ENCODE data around the gene TLCD3B. TPM values are rescaled to one million over a fixed set of nuclear protein-coding genes. Genes with fewer than 3 reads are reported as not detected.
"Not testable (repeated sequence)": the region's sequence is repeated elsewhere in the genome, so short reads cannot be mapped to it uniquely, and the experiment has no call there.

Gene TLCD3B
- total RNA-seq, 2 donors from 2014 or later, result 3.4 to 14.1 TPM

GRCh38 chr16:30016555-30017276, 14.4 kb downstream of the TLCD3B start:
- DNase-seq (ENCODE audit: low spot score in 2 of 2) (no peak), ATAC-seq (no peak)
- no peaks in the 10 kb centered on the region for H3K9me3 Mint-ChIP-seq
- no peaks in the 10 kb centered on the region for H3K36me3 Mint-ChIP-seq
- no peak overlapping the region for H3K27ac Mint-ChIP-seq

GRCh38 chr16:30015450-30015849, 15.6 kb downstream of the TLCD3B start:
- not testable (repeated sequence) for H3K36me3 Mint-ChIP-seq; H3K27ac Mint-ChIP-seq; ATAC-seq; H3K9me3 Mint-ChIP-seq; DNase-seq (ENCODE audit: low spot score in 2 of 2)

GRCh38 chr16:30012598-30012997, 18.5 kb downstream of the TLCD3B start:
- not testable (repeated sequence) for DNase-seq (ENCODE audit: low spot score in 2 of 2); H3K27ac Mint-ChIP-seq; H3K36me3 Mint-ChIP-seq; ATAC-seq; H3K9me3 Mint-ChIP-seq

DNA sequence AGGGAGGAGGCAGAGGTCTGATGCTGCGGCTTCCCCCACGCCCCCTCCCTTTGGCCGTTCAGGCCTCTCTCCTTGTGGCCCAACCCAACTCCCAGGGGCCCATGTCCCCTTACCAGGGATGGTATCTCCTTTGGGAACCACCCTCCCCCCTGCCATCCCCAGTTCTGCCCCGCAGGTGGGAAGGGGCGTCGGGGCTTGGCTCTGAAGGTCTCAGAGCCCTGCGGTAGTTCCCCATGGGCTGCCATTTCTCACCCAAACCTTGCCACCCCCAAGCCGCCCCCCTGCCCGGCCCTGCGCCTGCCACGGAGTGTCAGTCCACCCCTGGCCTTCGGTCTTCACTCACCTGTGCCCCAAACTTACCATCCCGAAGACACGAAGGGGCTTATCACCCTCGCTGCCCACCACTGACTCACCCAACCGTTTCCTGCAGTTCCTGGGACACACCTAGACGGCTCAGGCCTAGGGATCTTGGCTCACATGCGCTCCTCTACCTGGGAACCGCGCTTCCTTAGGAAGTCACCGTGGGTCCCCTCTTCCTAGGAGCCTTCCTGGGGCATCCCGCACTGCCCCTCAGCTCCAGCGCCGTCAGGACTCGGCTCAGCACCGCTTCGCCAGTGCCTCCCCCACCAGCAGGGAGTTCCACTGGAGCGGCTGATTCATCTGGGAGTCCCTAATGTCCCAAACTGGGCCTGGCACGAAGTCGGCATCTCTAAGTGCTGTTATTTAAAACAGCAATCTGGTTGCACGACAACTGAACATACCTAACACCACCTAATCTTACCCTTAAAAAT, 19.2 kb downstream of the TLCD3B start:
- DNase-seq (ENCODE audit: low spot score in 2 of 2), result no peak
- H3K27ac Mint-ChIP-seq, result peak overlapping the region in 1 of 2 donors; percentile 17
- H3K36me3 Mint-ChIP-seq, result no peaks in the 10 kb centered on the region
- H3K9me3 Mint-ChIP-seq, result no peaks in the 10 kb centered on the region
- ATAC-seq, result no peak

DNA sequence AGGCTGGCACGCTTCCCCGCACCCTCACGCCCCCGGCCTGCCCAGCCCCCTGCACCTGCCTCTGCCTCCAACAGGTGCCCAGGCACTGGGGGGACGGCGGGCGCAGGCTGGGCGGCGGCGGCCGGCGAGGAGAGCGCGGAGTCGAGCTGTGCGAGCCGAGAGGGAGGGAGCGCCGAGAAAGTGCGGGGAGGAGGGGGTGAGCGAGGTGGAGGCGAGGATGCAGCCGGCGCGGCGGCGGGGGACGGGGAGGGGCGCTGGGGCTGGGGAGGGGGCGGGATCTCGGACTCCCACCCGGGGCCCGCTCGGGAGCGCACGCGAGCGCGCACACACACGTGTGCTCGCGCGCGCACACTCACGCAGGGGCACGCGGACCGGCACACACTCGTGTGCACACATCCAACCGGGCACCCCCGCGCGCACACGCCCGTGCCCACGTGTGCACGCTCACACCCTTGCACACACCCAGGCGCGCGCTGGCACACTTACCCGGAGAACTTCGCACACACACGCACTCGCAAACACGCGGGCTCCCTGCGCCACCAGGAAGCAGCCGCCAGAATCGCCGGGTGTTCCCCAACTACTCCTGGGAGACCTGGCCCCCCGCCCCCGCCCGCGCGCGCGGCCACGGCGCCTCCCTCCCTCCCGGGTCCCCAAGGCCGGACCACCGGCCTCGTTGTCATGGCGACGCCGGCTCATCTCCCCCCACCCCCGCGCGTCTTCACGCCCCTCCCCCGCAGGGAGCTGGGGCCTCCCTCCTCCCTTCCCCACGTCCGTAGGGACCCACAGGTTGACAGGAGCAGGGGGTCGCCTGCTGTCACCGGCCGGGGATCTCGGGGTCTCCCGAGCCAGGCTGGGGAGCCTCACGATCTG, 20.0 kb downstream of the TLCD3B start, which contains the start of gene DOC2A:
TSS of gene DOC2A (minus strand) at position 184 of the 870 bp plus-strand sequence. CDS start 805 bp downstream, outside the sequence.
- no peak within 1 kb of the TSS for H3K27ac Mint-ChIP-seq
- DNase-seq (ENCODE audit: low spot score in 2 of 2) (no peak), ATAC-seq (peak; percentile 33 to 59)
- H3K9me3 Mint-ChIP-seq, result no peaks in the 10 kb centered on the region
- H3K36me3 Mint-ChIP-seq, result no peaks in the 10 kb centered on the region

DNA sequence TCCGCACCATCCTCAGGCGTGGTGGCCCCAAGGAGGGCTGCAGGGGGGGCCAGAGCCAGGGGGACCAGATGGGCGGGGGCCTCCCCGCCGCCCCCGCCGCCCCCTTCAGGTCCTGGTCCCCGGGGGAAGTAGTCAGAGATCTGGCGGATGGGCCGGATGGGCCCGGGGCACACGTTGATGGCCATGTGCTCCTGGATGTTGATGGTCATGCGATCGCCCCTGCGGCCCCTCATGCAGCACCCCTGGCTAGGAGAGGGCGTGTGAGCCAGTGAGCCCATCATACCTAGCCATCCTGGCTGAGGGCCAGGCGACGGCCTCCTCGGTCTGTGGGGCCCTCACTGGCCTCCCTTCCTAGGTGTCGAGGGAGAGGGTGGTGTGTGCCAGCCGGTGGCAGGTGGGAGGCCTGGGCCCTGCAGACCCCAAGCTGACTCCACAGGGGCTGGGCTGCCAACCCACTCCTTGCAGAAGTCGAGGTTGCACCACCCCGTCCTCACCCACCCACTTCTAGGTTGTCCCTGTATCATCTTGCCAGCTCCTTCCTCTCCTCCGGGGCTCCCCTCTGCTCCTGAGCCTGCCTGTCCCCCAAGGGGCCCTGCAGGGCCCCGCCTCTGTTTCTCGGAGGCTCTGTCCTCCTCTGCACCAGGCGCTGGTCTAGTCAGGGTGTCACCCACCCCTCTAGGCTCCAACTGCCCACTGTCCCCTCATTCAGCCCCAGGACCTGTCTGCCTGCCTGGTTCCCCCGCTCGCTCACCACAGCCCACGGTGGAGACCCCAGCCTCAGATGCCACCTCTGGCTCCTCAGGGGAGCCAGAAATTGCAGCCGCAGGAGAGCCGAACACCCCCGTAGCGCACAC, 20.9 kb downstream of the TLCD3B start:
- no peak overlapping the region for H3K27ac Mint-ChIP-seq
- H3K36me3 Mint-ChIP-seq, result no peaks in the 10 kb centered on the region
- H3K9me3 Mint-ChIP-seq, result no peaks in the 10 kb centered on the region
- ATAC-seq (peak in 1 of 2 donors; percentile 29), DNase-seq (ENCODE audit: low spot score in 2 of 2) (no peak)

- DNase-seq (ENCODE audit: low spot score in 2 of 2) (no peak), ATAC-seq (no peak)
- H3K27ac Mint-ChIP-seq, result no peak overlapping the region
- H3K36me3 Mint-ChIP-seq, result no peaks in the 10 kb centered on the region
- H3K9me3 Mint-ChIP-seq, result no peaks in the 10 kb centered on the region
These were observed 21.8 kb downstream of the TLCD3B start for GRCh38 chr16:30009085-30009862.

GRCh38 chr16:30007378-30007895, 23.6 kb downstream of the TLCD3B start:
- no peak for ATAC-seq

DNA sequence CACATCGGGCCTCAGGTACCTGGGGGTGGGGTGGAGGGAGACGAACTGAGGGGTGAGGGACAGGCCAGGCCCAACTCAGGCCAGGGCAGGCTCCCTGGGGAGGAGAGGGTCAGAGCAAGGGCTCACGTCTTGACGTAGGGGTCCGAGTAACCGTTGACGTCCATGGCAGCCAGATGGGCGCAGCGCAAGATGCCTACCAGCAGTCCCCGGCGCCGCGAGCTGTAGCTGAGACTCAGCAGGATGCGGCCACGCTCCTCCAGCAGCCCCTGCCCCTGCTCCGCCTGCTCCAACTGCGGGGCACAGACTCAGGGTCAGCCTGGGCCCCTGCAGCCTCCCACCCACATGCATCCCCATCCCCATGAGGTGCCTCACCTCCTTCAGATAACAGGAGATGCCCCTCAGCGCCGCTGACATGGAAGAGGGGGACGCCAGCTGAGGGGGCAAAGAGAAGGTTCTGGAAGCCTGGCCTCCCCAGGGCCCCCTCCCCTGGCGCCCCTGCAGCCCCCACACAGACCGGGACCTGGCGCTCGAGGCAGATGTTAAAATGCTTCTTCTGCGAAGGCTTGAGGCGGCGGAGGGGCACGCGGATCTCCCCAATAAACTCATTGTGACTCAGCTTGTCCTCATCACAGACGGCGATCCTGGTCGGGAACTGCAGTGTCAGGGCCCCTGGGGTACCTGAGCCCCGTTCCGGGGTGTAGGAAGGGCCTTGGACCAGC, 24.3 kb downstream of the TLCD3B start:
- Mint-ChIP-seq H3K27ac (no peak overlapping the region), H3K36me3 (no peaks in the 10 kb centered on the region), H3K9me3 (no peaks in the 10 kb centered on the region)
- ATAC-seq (no peak), DNase-seq (ENCODE audit: low spot score in 2 of 2) (no peak)

More at GRCh38 chr16:30007378-30007895, 23.6 kb downstream of the TLCD3B start:
- DNase-seq (ENCODE audit: low spot score in 2 of 2), result no peak
- peak overlapping the region; percentile 22 to 59 for H3K27ac Mint-ChIP-seq
- no peaks in the 10 kb centered on the region for H3K36me3 Mint-ChIP-seq
- H3K9me3 Mint-ChIP-seq, result no peaks in the 10 kb centered on the region

GRCh38 chr16:30006095-30006473, 25.0 kb downstream of the TLCD3B start:
- Mint-ChIP-seq H3K27ac (no peak overlapping the region), H3K36me3 (no peaks in the 10 kb centered on the region), H3K9me3 (no peaks in the 10 kb centered on the region)
- DNase-seq (ENCODE audit: low spot score in 2 of 2) (no peak), ATAC-seq (no peak)

DNA sequence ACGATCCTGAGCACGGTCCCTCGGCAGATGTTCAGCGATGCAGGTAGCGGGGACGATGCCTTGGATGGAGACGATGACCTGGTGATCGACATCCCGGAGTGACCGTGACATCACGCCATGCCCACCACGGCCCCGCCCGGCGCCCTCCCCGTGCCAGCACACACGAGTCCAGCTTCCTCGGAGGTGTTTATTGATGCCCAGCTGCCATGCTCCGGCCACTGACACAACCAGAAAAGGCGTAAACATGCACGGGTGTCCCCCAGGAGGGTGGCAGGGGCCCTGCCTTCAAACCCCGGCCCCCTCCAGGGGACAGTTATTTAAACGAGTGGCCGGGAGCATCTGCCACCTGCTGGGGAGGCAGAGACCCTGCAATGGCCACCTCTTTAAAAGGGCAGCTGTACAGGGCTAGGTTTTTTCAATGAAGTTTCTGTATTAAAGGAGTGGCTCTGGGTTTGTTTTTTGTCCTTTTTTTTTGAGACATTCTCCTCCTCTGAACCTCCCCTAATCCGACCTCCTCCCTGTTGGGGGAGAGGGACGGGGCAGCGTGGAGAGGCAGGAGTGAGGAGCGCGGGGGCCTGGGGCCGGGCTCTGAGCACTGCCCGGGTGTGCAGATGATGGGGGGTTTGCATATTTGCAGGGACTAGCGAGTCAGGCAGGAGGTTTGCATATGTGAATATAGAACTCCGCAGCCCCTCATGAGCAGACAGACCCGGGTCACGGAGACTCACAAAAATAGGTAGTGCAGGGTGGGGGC, 25.6 kb downstream of the TLCD3B start:
- Mint-ChIP-seq H3K9me3 (no peaks in the 10 kb centered on the region), H3K27ac (no peak overlapping the region), H3K36me3 (no peaks in the 10 kb centered on the region)
- DNase-seq (ENCODE audit: low spot score in 2 of 2) (peak in 1 of 2 donors; percentile 44), ATAC-seq (peak; percentile 59 to 62)

- ATAC-seq (peak; percentile 12 to 25), DNase-seq (ENCODE audit: low spot score in 2 of 2) (no peak)
- Mint-ChIP-seq H3K36me3 (no peaks in the 10 kb centered on the region), H3K9me3 (no peaks in the 10 kb centered on the region), H3K27ac (peak overlapping the region in 1 of 2 donors; percentile 55)
These were observed 26.2 kb downstream of the TLCD3B start for GRCh38 chr16:30004811-30005242.

GRCh38 chr16:30004424-30004776, 26.7 kb downstream of the TLCD3B start:
- H3K27ac Mint-ChIP-seq, result peak overlapping the region in 1 of 2 donors; percentile 55

More at GRCh38 chr16:30004424-30004776, 26.7 kb downstream of the TLCD3B start:
- H3K9me3 Mint-ChIP-seq, result no peaks in the 10 kb centered on the region
- ATAC-seq (peak in 1 of 2 donors; percentile 4), DNase-seq (ENCODE audit: low spot score in 2 of 2) (no peak)
- no peaks in the 10 kb centered on the region for H3K36me3 Mint-ChIP-seq

Data from activated naive CD4-positive, alpha-beta T cell treated with anti-CD3 and anti-CD28 coated beads, Interleukin-2, amount 50 U/mL, for 72 hours (primary cell).